ENCODE results near the gene MSANTD1. TPM values are rescaled to one million over a fixed set of nuclear protein-coding genes. Genes with fewer than 3 reads are reported as not detected.

The MSANTD1 gene
- total and polyA plus RNA-seq, 3 donors from 2014 or later, result 3.6 to 10.3 (median 10.1) TPM

DNA sequence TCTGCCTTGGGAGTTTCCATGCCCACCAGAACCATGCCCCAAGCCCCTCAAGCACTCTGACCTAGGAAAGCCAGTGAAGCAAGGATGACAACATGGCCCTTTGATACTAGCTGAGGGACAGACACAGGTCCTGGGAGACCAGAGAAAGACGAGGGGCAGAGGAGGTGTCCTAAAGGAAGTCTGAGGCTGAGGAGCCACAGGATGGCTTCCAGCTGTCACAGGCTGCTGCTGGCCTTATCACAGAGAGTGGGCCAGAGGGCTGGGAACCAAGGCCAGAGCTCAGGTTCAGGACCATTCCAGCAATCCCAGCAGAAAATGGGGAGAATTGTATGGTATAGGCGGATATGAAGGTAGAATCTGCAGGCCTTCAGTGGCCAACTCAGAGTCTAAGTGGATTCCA, 31.7 kb upstream of the MSANTD1 start:
- H3K4me3 ChIP-seq, result no peak overlapping the region
- H3K4me1 ChIP-seq, result no peaks in the 10 kb centered on the region
- no peak for TF ChIP-seq POLR2A (IDR thresholded peaks at IDR 0.05)
- TF ChIP-seq, protein P1, sequence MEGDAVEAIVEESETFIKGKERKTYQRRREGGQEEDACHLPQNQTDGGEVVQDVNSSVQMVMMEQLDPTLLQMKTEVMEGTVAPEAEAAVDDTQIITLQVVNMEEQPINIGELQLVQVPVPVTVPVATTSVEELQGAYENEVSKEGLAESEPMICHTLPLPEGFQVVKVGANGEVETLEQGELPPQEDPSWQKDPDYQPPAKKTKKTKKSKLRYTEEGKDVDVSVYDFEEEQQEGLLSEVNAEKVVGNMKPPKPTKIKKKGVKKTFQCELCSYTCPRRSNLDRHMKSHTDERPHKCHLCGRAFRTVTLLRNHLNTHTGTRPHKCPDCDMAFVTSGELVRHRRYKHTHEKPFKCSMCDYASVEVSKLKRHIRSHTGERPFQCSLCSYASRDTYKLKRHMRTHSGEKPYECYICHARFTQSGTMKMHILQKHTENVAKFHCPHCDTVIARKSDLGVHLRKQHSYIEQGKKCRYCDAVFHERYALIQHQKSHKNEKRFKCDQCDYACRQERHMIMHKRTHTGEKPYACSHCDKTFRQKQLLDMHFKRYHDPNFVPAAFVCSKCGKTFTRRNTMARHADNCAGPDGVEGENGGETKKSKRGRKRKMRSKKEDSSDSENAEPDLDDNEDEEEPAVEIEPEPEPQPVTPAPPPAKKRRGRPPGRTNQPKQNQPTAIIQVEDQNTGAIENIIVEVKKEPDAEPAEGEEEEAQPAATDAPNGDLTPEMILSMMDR (IDR thresholded peaks at IDR 0.05), result no peak
- no peaks in the 10 kb centered on the region for H3K9me3 ChIP-seq
- no peaks in the 10 kb centered on the region for H3K36me3 ChIP-seq (ENCODE audit: low read depth, missing control alignments)
- 85 to 100% methylated on average over 2 of the region's 2 CpGs for WGBS, 2 donors
- H3K27ac ChIP-seq, result no peak overlapping the region
- H3K27me3 ChIP-seq, result no peaks in the 10 kb centered on the region
- intact Hi-C loops (cut with DNase I; ENCODE audit: low total_unique reads), result no loop called here
- DNase-seq, result no peak

DNA sequence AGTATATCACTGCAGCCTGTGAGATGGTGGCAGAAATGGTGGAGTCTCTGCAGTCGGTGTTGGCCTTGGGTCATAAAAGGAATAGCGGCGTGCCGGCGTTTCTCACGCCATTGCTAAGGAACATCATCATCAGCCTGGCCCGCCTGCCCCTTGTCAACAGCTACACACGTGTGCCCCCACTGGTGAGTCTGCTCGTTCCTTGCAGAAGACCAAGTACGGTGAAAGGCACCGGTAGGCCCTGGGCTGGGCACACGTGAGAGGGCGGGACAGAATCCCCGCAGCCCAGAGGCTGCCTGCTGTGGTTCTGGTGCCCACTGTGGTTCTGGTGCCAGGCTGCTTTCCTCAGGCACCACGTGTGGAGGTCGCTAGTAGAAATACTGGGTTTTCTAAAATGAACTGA, 31.2 kb upstream of the MSANTD1 start:
- H3K27me3 ChIP-seq, result no peaks in the 10 kb centered on the region
- no peaks in the 10 kb centered on the region for H3K4me1 ChIP-seq
- DNase-seq, result no peak
- H3K4me3 ChIP-seq, result no peak overlapping the region
- intact Hi-C loops (cut with DNase I; ENCODE audit: low total_unique reads), result no loop called here
- no peaks in the 10 kb centered on the region for H3K36me3 ChIP-seq (ENCODE audit: low read depth, missing control alignments)
- no peaks in the 10 kb centered on the region for H3K9me3 ChIP-seq
- 94 to 97% methylated on average over 11 to 16 of the region's 16 CpGs for WGBS, 2 donors
- no peak for TF ChIP-seq POLR2A (IDR thresholded peaks at IDR 0.05)
- TF ChIP-seq, protein P1 (IDR thresholded peaks at IDR 0.05), result no peak
- no peak overlapping the region for H3K27ac ChIP-seq

DNA sequence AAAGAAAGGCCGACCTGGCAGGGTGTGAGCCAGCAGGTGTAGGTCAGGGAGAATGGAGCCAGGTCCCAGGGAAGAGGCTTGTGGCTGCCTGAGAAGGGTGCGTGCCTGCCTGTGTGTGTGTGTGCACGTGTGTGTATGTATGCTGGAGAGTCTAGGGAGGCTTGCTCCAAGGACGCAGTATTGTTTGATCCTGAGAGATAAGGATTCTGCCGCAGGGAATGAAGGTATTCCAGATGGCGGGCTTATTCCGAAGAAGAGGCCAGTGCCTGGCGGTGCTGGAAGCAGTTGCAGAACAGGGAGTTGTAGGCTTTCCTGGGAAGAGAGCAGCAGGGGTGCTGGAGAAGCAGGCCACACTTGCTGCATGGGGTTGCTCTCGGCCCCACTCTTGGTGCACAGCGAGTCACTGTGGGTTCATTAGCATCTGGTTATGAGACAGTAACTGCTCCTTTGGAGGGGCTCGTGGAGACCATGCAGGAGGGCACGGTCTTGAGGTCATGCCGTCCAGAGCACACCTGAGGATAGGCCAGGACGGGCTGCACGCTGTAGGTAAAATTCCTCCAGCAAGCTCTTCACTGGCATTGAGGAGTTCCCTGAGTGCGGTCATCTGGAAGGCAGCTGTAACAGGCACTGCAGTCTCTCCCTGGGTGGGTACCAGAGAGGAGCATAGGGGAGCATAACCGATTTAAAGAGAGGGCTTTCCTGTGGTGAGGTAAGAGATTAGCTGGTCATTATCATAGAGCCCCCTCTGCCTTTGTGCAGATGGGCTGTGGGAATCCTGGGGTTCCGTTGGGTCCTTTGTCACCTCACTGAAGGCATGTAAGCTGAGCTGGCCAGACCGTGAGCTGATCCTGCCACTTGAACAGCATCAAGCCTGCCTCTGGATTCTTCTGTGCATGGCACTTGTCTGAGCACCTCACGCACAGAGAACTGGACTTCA, 29.9 kb upstream of the MSANTD1 start:
- intact Hi-C loops (cut with DNase I; ENCODE audit: low total_unique reads), result no loop called here
- Histone ChIP-seq H3K36me3 (ENCODE audit: low read depth, missing control alignments) (no peaks in the 10 kb centered on the region), H3K4me3 (no peak overlapping the region), H3K4me1 (no peaks in the 10 kb centered on the region), H3K9me3 (no peaks in the 10 kb centered on the region), H3K27me3 (no peaks in the 10 kb centered on the region), H3K27ac (no peak overlapping the region)
- no peak for DNase-seq
- WGBS, 2 donors, result 93 to 94% methylated on average over 20 of the region's 20 CpGs
- TF ChIP-seq, protein P1 (IDR thresholded peaks at IDR 0.05), result no peak
- TF ChIP-seq POLR2A (IDR thresholded peaks at IDR 0.05), result no peak

DNA sequence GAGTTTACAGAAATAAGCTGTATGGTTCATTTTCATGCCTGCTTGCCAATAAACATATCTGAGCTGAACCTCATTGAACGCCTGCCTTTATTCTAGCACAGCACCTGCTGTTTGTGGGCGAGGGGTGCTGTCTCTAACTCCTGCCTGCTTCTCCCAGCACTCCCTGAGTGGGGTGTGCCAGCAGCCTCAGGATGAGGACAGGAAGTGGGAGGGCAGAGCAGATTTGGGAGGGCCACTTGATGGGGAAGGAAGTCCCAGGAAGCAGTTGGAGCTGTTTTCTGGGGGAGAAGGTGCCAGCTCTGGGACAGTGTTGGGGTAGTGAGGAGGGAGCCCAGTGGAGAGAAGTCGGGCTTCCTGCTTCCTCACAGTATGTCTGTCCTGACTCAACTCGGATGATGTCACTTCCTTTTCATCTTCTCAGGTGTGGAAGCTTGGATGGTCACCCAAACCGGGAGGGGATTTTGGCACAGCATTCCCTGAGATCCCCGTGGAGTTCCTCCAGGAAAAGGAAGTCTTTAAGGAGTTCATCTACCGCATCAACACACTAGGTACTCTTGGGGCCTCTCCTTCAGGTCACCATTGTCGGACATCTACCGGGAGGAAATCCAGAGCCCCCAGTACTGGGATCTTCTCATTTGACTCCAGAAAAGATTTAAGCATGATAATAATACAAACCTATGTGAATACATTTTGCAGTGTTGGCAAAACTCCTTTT, 29.0 kb upstream of the MSANTD1 start:
- intact Hi-C loops (cut with DNase I; ENCODE audit: low total_unique reads), result no loop called here
- TF ChIP-seq, protein P1 (IDR thresholded peaks at IDR 0.05), result no peak
- TF ChIP-seq POLR2A (IDR thresholded peaks at IDR 0.05), result no peak
- no peak for DNase-seq
- Histone ChIP-seq H3K27me3 (no peaks in the 10 kb centered on the region), H3K36me3 (ENCODE audit: low read depth, missing control alignments) (no peaks in the 10 kb centered on the region), H3K4me3 (no peak overlapping the region), H3K4me1 (no peaks in the 10 kb centered on the region), H3K9me3 (no peaks in the 10 kb centered on the region), H3K27ac (no peak overlapping the region)
- WGBS, 2 donors, result 76 to 84% methylated on average over 9 of the region's 9 CpGs
